Adrenal gland (tissue), 5 donors: ENCODE data around the gene PPP3CA.

Source experiments
- CTCF ChIP-seq, 6 experiments: fragments of 450-650 bp in 4 of 6; fragments of 200-600 bp in 2 of 6; sonication (generic) in 1 of 6; IDR thresholded peaks; 1 replicate in 5 of 6; 2 replicates in 1 of 6; pipeline versions ENCODE4 v1.5.1 to v1.8.0; 2016 to 2021; ENCODE audit warnings: antibody characterized with exemption in 6 of 6, mild to moderate bottlenecking in 2 of 6, moderate library complexity in 1 of 6
- POLR2A ChIP-seq, 2 donors: fragments of 450-650 bp; IDR thresholded peaks; one replicate each; pipeline ENCODE4 v1.6.1; 2017; ENCODE audit warnings: antibody characterized with exemption in 2 of 2, mild to moderate bottlenecking in 2 of 2, moderate library complexity in 1 of 2
- donor health status: DM: no; HTN: no; CAD: no.

DNA sequence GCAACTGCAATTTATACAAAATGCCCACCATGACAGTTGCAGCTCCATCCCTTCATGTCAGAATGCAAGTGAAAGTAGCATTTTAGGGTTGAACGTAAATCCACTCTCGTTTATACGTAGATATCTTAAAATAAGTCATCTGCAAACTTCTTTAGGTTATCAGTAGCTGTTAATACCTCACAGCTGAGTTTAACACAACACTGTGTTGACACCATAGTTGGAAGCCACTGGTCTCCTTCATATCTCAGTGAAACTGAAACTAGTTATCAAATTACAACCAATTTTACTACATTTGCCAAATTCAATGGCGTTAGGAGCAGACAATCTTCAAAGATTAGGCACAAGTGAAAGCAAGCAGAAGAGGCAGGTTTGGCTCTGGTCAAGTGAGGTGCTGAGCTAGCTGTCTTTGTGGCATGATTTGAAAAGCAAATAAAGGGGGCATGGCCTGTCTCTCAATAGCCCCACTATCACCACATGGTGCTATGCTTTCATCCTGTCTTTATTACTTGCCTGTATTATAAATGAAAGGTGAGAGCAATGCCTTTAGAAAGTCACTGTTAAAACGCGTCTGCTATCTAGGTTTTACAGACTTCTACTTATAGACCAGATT is 12.3 kb downstream of the PPP3CA start:
- TF ChIP-seq CTCF (IDR thresholded peaks at IDR 0.05), result no peak
- no peak for TF ChIP-seq POLR2A (IDR thresholded peaks at IDR 0.05)
